TTC549 (cell line): Measurements from ENCODE around the gene INTS1.

Experiments used
- FAIRE-seq: peaks from 2 replicates; lab custom pipeline; 2012; peaks lifted over from hg19 to GRCh38; lab: Jason Lieb, UNC

INTS1 gene

GRCh38 chr7:1431634-1432380, 72.4 kb downstream of the INTS1 start:
- no peak for FAIRE-seq

- FAIRE-seq = no peak
These were observed 73.0 kb downstream of the INTS1 start for GRCh38 chr7:1431226-1431625.

- FAIRE-seq = no peak
These were observed 73.9 kb downstream of the INTS1 start for GRCh38 chr7:1430056-1430845.

- FAIRE-seq = no peak
These were observed 75.2 kb downstream of the INTS1 start for GRCh38 chr7:1428941-1429501.

- FAIRE-seq = no peak
These were observed 77.0 kb downstream of the INTS1 start for GRCh38 chr7:1427064-1427657.

- no peak for FAIRE-seq
These were observed 77.7 kb downstream of the INTS1 start for GRCh38 chr7:1426474-1426873.

- no peak for FAIRE-seq
These were observed 78.7 kb downstream of the INTS1 start for GRCh38 chr7:1425292-1426136.

GRCh38 chr7:1424041-1424440, 80.1 kb downstream of the INTS1 start:
- FAIRE-seq = no peak

- no peak for FAIRE-seq
These were observed 80.9 kb downstream of the INTS1 start for GRCh38 chr7:1423264-1423811.

GRCh38 chr7:1422512-1423263, 81.5 kb downstream of the INTS1 start:
- FAIRE-seq = no peak

- FAIRE-seq = no peak
These were observed 82.2 kb downstream of the INTS1 start for GRCh38 chr7:1421946-1422345.

- no peak for FAIRE-seq
These were observed 83.0 kb downstream of the INTS1 start for GRCh38 chr7:1421020-1421790.
